K562 (cell line): ENCODE results near the gene MINDY4. TPM values are rescaled to one million over a fixed set of nuclear protein-coding genes. Genes with fewer than 3 reads are reported as not detected.

Source experiments
- ATAC-seq: fragments of 200-7000 bp; cut with Tn5 transposase; 3 replicates; pipeline ENCODE4 v1.9.1; 2020; ENCODE audit warnings: moderate library complexity
- BruUV-seq: library from RNA; stranded (reverse); fragments of 400-500 nt; replicated peaks from 2 replicates; lab custom pipeline; 2021; lab: Mats Ljungman, UMichigan
- CTCF ChIA-PET: fragments of 300-600 bp; formaldehyde crosslinking; extraction: SDS; loops from one replicate; lab custom pipeline; 2021; ENCODE audit warnings: low intra/inter-chr PET ratio; lab: Yijun Ruan, JAX
- POLR2A ChIA-PET: fragments of 300-600, 350-650 bp; sonication (Branson Sonifier 250); formaldehyde crosslinking; extraction: SDS; loops from one replicate; lab custom pipeline; 2021; ENCODE audit warnings: antibody characterized with exemption, inconsistent platforms; lab: Yijun Ruan, JAX
- DNase-seq, 4 experiments: peaks; one replicate each; pipeline versions ENCODE4 v3.0.0 to v3.0.0-alpha.2; 2011 to 2018; ENCODE audit warnings: low spot score in 3 of 4, mixed read lengths in 3 of 4; ENCODE audit errors: extremely low read depth in 1 of 4
- FAIRE-seq: peaks from 2 replicates; lab custom pipeline; 2011; peaks lifted over from hg19 to GRCh38; lab: Jason Lieb, UNC
- H2AFZ ChIP-seq: 2 replicates; pipeline ENCODE4 v1.6.0; 2011; ENCODE audit warnings: low read depth, low read length, control low read depth, inconsistent platforms
- H3K27ac ChIP-seq: fragments of 200-600 bp; 3 replicates; pipeline ENCODE4 v1.8.0; 2011; ENCODE audit warnings: low read depth, mild to moderate bottlenecking, control low read depth, inconsistent platforms, low read length, moderate library complexity, mixed read lengths; ENCODE audit errors: extremely low read depth
- H3K27me3 ChIP-seq, 2 experiments: fragments of 300-600 bp in 1 of 2; 2 replicates in 1 of 2; 3 replicates in 1 of 2; pipeline versions ENCODE4 v1.6.0 to v1.8.0; 2011; ENCODE audit warnings: inconsistent platforms in 2 of 2, low read length in 2 of 2, mild to moderate bottlenecking in 1 of 2, mixed read lengths in 1 of 2, moderate library complexity in 1 of 2; ENCODE audit not compliant: control insufficient read depth in 2 of 2, insufficient read depth in 2 of 2
- H3K36me3 ChIP-seq: fragments of 300-600 bp; 3 replicates; pipeline ENCODE4 v1.8.0; 2011; ENCODE audit warnings: mild to moderate bottlenecking, low read length, inconsistent platforms; ENCODE audit not compliant: control insufficient read depth, insufficient read depth
- H3K4me1 ChIP-seq, 2 experiments: fragments of 200-600 bp in 1 of 2; replicated peaks in 1 of 2; 2 replicates in 1 of 2; 3 replicates in 1 of 2; pipeline versions ENCODE4 v1.5.1 to v1.8.0; 2011; ENCODE audit warnings: inconsistent platforms in 2 of 2, low read length in 2 of 2, mild to moderate bottlenecking in 1 of 2, mixed read lengths in 1 of 2, moderate library complexity in 1 of 2; ENCODE audit not compliant: control insufficient read depth in 2 of 2, insufficient read depth in 2 of 2
- H3K4me2 ChIP-seq: 2 replicates; pipeline ENCODE4 v1.6.1; 2011; ENCODE audit warnings: low read length, control low read depth, inconsistent platforms, mixed read lengths; ENCODE audit not compliant: insufficient read depth
- H3K4me3 ChIP-seq: fragments of 200-600 bp; sonication (generic), shearing (Covaris generic); 2 replicates; pipeline ENCODE4 v1.5.1; 2016; ENCODE audit warnings: control low read depth, inconsistent platforms
- H3K79me2 ChIP-seq: fragments of 200-600 bp; 3 replicates; pipeline ENCODE4 v1.8.0; 2011; ENCODE audit warnings: low read length, inconsistent platforms; ENCODE audit not compliant: control insufficient read depth, insufficient read depth
- H3K9ac ChIP-seq, 2 experiments: 2 replicates each; pipeline versions ENCODE4 v1.6.0 to v1.6.1; 2011; ENCODE audit warnings: low read depth in 2 of 2, low read length in 2 of 2, control low read depth in 1 of 2, inconsistent platforms in 1 of 2, mild to moderate bottlenecking in 1 of 2, mixed read lengths in 1 of 2; ENCODE audit not compliant: insufficient read depth in 1 of 2
- H3K9me1 ChIP-seq: one replicate; pipeline ENCODE4 v1.6.0; 2011; ENCODE audit warnings: inconsistent platforms, mild to moderate bottlenecking, low read length, moderate library complexity; ENCODE audit not compliant: control insufficient read depth, insufficient read depth
- H3K9me3 ChIP-seq: replicated peaks from 2 replicates; pipeline ENCODE4 v1.5.1; 2011; ENCODE audit warnings: low read depth, low read length, inconsistent platforms; ENCODE audit not compliant: control insufficient read depth, insufficient read depth
- H4K20me1 ChIP-seq: replicated peaks from 2 replicates; pipeline ENCODE4 v1.6.1; 2011; ENCODE audit warnings: low read length, inconsistent platforms, mixed read lengths; ENCODE audit not compliant: control insufficient read depth, insufficient read depth
- GABPA ChIP-seq: fragments of 200-800 bp; sonication (Bioruptor generic); conservative IDR thresholded peaks from 2 replicates; pipeline ENCODE4 v1.6.1; 2016; ENCODE audit warnings: low read depth, missing genetic modification characterization, missing compliant biosample characterization
- HINFP ChIP-seq: fragments of 450-650 bp; conservative IDR thresholded peaks from 2 replicates; pipeline ENCODE4 v1.6.1; 2016; ENCODE audit warnings: missing genetic modification characterization, low read depth, mild to moderate bottlenecking, control low read depth, missing compliant biosample characterization
- KAT2B ChIP-seq: IDR thresholded peaks from one replicate; pipeline ENCODE4 v1.6.1; 2012; ENCODE audit warnings: low read depth, mild to moderate bottlenecking, control low read depth, inconsistent platforms, low read length, moderate library complexity
- NCOA1 ChIP-seq: fragments of 450-650 bp; IDR thresholded peaks from 2 replicates; pipeline ENCODE4 v1.6.1; 2016; ENCODE audit warnings: low read depth
- ZC3H8 ChIP-seq: fragments of 450-650 bp; IDR thresholded peaks from 2 replicates; pipeline ENCODE4 v1.6.1; 2017
- ZNF384 ChIP-seq: IDR thresholded peaks from 2 replicates; pipeline ENCODE4 v1.6.1; 2012; ENCODE audit warnings: low read depth, low read length, improper control_type of control experiment
- WGBS: fragments of 100-300 bp; shearing (Covaris generic); methylation state at CpG from one replicate; pipeline ENCODE4 v1.1.6; 2016; ENCODE audit warnings: low coverage, mixed read lengths; ENCODE audit not compliant: insufficient coverage; ENCODE audit errors: missing lambda C conversion rate; 5-methylcytosine and 5-hydroxymethylcytosine counted together
- in situ Hi-C: fragments of 300-500 bp; cut with MboI; formaldehyde crosslinking; loops from 4 replicates; pipeline ENCODE4 v1.15.0; 2018; ENCODE audit warnings: inconsistent platforms, mixed read lengths
- intact Hi-C: fragments of 100-400 bp; cut with micrococcal nuclease; formaldehyde crosslinking; loops from 2 replicates; pipeline ENCODE4 v1.14.2; 2022
- polyA plus RNA-seq, 8 experiments: library from polyadenylated mRNA; depleted of rRNA in 4 of 8; stranded (reverse) in 5 of 8; unstranded in 3 of 8; fragments of >200 nt; fragmentation: Nextera tagmentation in 2 of 8; fragmentation: Illumina TruSeq in 1 of 8; extraction: Ambion mirVana in 2 of 8; extraction: Trizol in 1 of 8; gene quantifications; 2 replicates each; pipeline versions ENCODE4 v1.2.1 to v1.2.3, GENCODE V29; 2011 to 2014; ENCODE audit warnings: inconsistent platforms in 1 of 8, missing spikeins in 1 of 8
- total RNA-seq, 7 experiments: library from RNA; depleted of rRNA in 6 of 7; stranded (reverse); fragments of >200 nt in 6 of 7; fragmentation: Illumina TruSeq in 2 of 7; extraction: Trizol in 2 of 7; gene quantifications; 2 replicates each; pipeline versions ENCODE4 v1.2.1 to v1.2.3, GENCODE V29; 2011 to 2021; ENCODE audit warnings: low replicate concordance in 1 of 7
- TF ChIP-seq, protein P1 (sequence below): fragments of 250-450 bp; sonication (Bioruptor Pico); IDR thresholded peaks from 2 replicates; pipeline ENCODE4 v1.5.0; 2020; ENCODE audit warnings: mild to moderate bottlenecking, borderline replicate concordance
- TF ChIP-seq, protein P2 (sequence below): IDR thresholded peaks from 3 replicates; pipeline ENCODE4 v1.6.1; 2011; ENCODE audit warnings: borderline replicate concordance, mild to moderate bottlenecking, moderate library complexity; ENCODE audit not compliant: insufficient read length; ENCODE audit errors: extremely low read depth
- TF ChIP-seq, protein P3 (sequence below), 2 experiments: fragments of 450-650 bp; IDR thresholded peaks; 2 replicates each; pipeline ENCODE4 v1.6.1; 2018; ENCODE audit warnings: mild to moderate bottlenecking in 2 of 2, low read depth in 1 of 2; ENCODE audit not compliant: partially characterized antibody in 2 of 2

Gene MINDY4
- total and polyA plus RNA-seq, 9 of the 15 experiments (the other 6 are each of a cell fraction or from before 2014, with no cell fraction given) = 2.1 to 16.7 (median 11.0) TPM

DNA sequence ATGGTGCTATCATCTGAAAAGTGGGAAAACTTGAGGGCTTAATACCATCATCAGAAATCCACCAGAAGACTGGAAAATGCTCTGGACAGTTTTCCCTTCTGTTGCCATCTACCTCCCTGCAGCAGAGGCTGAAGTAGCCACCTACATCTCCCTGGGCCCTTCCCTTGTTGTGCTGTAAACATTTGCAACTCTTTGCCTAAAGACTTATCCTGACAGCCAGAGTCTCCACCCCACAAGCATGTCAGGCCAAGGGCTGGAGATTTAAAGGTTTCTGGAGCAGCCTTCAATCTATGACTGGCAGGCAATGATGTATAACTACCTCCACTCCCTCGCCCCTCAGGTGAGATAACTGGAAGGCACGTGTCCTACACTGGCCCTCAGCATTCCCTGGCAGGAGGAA is 49.0 kb upstream of the MINDY4 start:
- Histone ChIP-seq H3K9me3 (no peaks in the 10 kb centered on the region), H3K4me2 (no peak overlapping the region), H4K20me1 (no peaks in the 10 kb centered on the region), H3K36me3 (no peaks in the 10 kb centered on the region), H3K27ac (no peak overlapping the region), H3K27me3 (peaks cover 9 to 35% of the 10 kb centered on the region in 2 experiments; a peak in 3 of 5 replicates), H3K9me1 (no peaks in the 10 kb centered on the region), H3K4me3 (no peak overlapping the region), H2AFZ (no peak overlapping the region), H3K9ac (no peak overlapping the region), H3K4me1 (peaks cover 0 to 5% of the 10 kb centered on the region in 2 experiments; a peak in 1 of 5 replicates), H3K79me2 (no peaks in the 10 kb centered on the region)
- BruUV-seq = no TSS peak
- no peak for DNase-seq
- TF ChIP-seq, protein P1, sequence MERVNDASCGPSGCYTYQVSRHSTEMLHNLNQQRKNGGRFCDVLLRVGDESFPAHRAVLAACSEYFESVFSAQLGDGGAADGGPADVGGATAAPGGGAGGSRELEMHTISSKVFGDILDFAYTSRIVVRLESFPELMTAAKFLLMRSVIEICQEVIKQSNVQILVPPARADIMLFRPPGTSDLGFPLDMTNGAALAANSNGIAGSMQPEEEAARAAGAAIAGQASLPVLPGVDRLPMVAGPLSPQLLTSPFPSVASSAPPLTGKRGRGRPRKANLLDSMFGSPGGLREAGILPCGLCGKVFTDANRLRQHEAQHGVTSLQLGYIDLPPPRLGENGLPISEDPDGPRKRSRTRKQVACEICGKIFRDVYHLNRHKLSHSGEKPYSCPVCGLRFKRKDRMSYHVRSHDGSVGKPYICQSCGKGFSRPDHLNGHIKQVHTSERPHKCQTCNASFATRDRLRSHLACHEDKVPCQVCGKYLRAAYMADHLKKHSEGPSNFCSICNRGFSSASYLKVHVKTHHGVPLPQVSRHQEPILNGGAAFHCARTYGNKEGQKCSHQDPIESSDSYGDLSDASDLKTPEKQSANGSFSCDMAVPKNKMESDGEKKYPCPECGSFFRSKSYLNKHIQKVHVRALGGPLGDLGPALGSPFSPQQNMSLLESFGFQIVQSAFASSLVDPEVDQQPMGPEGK (CRISPR knock-in tag) = no peak
- TF ChIP-seq, protein P2, sequence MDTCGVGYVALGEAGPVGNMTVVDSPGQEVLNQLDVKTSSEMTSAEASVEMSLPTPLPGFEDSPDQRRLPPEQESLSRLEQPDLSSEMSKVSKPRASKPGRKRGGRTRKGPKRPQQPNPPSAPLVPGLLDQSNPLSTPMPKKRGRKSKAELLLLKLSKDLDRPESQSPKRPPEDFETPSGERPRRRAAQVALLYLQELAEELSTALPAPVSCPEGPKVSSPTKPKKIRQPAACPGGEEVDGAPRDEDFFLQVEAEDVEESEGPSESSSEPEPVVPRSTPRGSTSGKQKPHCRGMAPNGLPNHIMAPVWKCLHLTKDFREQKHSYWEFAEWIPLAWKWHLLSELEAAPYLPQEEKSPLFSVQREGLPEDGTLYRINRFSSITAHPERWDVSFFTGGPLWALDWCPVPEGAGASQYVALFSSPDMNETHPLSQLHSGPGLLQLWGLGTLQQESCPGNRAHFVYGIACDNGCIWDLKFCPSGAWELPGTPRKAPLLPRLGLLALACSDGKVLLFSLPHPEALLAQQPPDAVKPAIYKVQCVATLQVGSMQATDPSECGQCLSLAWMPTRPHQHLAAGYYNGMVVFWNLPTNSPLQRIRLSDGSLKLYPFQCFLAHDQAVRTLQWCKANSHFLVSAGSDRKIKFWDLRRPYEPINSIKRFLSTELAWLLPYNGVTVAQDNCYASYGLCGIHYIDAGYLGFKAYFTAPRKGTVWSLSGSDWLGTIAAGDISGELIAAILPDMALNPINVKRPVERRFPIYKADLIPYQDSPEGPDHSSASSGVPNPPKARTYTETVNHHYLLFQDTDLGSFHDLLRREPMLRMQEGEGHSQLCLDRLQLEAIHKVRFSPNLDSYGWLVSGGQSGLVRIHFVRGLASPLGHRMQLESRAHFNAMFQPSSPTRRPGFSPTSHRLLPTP = no peak
- TF ChIP-seq GABPA (tag) (no peak), HINFP (tag) (no peak), ZC3H8 (no peak), KAT2B (no peak), NCOA1 (no peak), ZNF384 (no peak)
- TF ChIP-seq, protein P3, sequence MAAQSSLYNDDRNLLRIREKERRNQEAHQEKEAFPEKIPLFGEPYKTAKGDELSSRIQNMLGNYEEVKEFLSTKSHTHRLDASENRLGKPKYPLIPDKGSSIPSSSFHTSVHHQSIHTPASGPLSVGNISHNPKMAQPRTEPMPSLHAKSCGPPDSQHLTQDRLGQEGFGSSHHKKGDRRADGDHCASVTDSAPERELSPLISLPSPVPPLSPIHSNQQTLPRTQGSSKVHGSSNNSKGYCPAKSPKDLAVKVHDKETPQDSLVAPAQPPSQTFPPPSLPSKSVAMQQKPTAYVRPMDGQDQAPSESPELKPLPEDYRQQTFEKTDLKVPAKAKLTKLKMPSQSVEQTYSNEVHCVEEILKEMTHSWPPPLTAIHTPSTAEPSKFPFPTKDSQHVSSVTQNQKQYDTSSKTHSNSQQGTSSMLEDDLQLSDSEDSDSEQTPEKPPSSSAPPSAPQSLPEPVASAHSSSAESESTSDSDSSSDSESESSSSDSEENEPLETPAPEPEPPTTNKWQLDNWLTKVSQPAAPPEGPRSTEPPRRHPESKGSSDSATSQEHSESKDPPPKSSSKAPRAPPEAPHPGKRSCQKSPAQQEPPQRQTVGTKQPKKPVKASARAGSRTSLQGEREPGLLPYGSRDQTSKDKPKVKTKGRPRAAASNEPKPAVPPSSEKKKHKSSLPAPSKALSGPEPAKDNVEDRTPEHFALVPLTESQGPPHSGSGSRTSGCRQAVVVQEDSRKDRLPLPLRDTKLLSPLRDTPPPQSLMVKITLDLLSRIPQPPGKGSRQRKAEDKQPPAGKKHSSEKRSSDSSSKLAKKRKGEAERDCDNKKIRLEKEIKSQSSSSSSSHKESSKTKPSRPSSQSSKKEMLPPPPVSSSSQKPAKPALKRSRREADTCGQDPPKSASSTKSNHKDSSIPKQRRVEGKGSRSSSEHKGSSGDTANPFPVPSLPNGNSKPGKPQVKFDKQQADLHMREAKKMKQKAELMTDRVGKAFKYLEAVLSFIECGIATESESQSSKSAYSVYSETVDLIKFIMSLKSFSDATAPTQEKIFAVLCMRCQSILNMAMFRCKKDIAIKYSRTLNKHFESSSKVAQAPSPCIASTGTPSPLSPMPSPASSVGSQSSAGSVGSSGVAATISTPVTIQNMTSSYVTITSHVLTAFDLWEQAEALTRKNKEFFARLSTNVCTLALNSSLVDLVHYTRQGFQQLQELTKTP (IDR thresholded peaks at IDR 0.05; ENCODE audit: low read depth in 1 of 2, partially characterized antibody in 2 of 2) = no peak
- ChIA-PET CTCF (no interaction called here), POLR2A (no interaction called here)
- no peak for ATAC-seq
- in situ Hi-C loops = no loop called here
- intact Hi-C loops = no loop called here
- FAIRE-seq = no peak
- WGBS = 0% methylated on average over 2 of the region's 2 CpGs
